GM12801 (cell line): Measurements from ENCODE around the gene CSTF3.

Experiments
- TF ChIP-seq, protein P1 (sequence below): IDR thresholded peaks from one replicate; pipeline ENCODE4 v1.5.1; 2011; ENCODE audit warnings: control low read depth; ENCODE audit not compliant: insufficient read length; ENCODE audit errors: extremely low read depth

CSTF3 gene

DNA sequence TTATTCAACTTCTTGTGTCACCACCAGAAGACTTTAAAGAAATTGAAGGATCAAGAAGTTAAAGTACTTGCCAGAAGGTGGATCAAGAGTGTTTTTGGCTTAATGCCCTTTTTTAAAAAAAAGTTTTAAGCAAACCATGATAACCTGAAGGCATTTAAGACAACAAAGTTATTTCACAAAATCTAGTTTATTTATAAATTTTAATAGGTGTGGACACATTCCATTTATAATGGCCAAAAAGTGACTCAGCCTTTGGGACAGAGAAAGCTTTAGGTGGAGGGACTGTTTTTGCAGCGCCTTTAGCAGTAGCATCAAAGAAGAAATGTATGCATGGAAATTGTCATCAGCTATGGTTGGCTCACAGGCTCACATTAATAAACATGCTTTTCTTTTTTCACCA lies 104.0 kb downstream of the CSTF3 start:
- TF ChIP-seq, protein P1, sequence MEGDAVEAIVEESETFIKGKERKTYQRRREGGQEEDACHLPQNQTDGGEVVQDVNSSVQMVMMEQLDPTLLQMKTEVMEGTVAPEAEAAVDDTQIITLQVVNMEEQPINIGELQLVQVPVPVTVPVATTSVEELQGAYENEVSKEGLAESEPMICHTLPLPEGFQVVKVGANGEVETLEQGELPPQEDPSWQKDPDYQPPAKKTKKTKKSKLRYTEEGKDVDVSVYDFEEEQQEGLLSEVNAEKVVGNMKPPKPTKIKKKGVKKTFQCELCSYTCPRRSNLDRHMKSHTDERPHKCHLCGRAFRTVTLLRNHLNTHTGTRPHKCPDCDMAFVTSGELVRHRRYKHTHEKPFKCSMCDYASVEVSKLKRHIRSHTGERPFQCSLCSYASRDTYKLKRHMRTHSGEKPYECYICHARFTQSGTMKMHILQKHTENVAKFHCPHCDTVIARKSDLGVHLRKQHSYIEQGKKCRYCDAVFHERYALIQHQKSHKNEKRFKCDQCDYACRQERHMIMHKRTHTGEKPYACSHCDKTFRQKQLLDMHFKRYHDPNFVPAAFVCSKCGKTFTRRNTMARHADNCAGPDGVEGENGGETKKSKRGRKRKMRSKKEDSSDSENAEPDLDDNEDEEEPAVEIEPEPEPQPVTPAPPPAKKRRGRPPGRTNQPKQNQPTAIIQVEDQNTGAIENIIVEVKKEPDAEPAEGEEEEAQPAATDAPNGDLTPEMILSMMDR = no peak

DNA sequence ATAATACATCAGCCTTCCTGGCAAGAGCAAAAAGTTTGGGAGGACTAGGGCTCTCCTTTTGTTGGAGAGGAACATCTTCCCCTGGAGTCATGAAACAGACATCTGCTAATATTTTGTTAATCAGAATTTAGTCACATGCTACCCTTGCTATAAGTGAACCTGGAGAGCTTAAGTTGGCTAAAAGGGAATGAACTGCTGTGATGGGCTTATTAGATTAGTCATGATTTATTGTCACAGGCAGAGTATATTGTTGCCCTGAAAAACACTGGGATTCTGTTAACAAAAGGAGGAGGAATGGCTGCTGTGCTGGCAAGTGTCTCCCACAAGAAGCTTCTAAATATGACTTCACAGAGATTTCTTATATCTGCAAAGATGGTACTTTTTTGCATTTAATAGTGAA lies 105.9 kb downstream of the CSTF3 start:
- TF ChIP-seq, protein P1 = no peak

DNA sequence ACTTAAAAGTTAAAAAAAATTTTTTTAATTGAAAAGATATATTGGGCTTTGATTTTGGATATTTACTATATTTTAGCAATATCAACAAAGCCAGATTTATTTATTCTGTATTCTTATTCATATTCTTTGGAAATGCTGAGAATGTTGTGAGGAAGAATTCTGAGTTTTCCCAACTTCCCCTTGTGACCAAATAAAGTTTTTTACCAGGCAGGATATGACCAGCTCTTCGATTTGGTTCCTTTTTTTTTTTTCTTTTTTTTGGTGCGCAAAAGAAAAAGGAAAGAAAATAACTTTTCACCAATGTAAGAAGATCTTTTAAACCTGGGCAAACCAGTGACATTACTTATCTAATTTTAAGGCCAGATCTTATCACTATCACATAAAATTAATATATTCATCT lies 109.0 kb downstream of the CSTF3 start:
- TF ChIP-seq, protein P1 = no peak

DNA sequence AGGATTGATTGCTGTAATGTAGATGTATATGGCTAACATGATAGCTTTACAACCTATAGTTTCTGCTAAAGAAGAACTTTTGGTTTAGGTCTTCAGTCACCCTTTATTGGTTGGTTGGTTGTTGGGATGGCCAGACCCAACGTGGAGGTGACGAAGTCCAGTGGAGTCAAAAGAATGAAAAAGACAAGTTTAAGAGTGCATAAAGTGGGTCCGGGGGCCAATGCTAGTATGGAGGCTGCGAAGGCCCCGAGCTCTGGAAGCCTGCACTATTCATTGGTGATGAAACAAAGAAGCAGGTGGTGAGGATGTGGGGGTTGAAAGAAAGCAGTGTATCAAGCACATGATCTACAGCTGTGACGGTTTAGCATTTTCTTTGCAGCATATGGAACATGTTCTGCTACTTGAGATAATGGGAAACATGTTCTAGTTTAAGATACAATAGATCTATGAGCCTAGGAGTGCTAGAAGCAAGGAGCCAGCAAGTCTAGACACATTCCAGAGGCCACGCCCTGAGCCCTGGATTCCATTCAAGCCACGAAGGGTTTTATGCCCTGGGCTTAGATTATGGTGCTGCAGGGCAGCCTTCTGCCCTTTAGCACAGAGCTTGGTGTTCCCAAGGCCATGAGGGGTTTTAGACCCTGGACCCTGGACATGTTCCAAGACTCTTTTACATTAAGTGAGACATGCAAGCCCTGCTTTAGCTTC lies 115.6 kb downstream of the CSTF3 start:
- TF ChIP-seq, protein P1 = no peak

DNA sequence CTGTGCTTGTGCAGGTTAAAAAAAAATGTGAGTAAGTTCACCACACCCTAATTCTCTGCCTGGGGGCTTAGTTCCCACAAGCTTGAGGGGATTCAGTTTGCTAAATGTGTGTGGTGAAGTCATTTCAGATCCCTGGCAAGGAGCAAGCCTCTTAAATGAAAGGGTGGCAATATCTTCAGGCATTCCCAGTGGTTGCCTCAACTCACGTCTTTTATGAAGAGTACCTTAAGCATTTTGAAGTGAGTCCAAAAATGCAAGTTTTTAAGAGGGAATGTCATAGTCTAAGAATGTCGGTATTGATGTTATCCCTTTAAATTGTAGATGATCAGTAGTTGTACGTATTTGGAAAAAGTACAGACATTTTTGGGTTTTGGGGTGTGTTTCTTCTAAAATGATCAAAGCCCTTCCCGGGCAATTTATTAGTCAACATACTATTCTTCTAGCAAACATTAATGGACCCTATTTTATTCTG lies 117.0 kb downstream of the CSTF3 start:
- TF ChIP-seq, protein P1 = no peak

DNA sequence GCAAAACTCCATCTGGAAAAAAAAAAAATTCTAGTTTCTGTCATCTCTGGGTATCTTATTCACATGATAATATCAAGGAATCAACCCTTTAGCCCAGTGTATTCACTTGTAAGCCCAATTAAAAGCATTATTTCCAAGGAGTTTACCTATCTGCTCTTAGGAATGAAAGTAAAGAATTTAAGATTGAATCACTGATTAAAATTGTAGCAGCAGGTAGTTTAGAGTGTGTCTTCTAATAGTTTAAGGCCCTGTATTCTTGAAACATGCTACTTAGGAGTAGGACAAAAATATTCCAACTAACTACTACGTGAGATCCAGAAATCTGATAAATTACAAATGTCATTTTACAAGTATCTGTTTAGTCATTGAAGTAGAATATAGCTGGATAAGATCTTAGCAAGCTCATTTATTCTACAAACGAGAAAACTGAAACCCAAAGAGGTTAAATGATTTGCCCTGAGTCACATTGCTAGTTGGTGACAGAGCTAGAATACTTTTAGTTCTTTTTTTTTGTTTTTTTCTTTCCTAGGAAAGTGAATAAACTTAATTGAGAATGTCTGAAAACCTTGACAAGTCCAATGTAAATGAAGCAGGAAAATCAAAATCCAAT lies 118.0 kb downstream of the CSTF3 start:
- TF ChIP-seq, protein P1 = no peak

DNA sequence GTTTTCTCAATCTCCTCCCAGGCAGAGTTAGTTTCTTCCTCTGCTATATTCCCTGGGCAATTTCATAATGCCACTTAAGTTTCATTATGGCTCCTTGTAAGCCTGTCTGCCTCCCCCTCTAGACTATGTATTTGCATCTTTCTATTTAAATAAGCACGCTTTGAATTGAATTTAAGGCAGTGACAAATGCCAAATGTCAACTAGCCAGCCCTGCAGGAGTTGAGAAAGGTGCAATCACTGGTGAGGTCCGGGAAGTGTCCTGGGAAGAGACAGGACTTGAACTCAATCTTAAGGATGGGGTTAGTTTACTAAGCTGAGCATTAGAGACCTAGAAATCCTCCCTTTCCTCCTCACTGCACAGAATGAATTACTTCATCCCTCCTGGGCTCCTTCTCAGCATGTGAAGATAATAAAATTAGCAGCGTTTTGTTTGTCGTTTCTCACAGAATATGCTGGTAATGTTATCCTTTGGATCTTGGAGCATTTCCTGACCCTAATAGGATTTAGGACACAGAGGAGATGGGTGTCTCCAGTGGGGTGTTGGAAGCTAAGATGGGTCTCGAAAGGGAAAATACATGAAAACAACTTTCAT lies 120.3 kb downstream of the CSTF3 start:
- TF ChIP-seq, protein P1 = no peak
